ENCODE measurements around the gene SUFU.

The SUFU gene

DNA sequence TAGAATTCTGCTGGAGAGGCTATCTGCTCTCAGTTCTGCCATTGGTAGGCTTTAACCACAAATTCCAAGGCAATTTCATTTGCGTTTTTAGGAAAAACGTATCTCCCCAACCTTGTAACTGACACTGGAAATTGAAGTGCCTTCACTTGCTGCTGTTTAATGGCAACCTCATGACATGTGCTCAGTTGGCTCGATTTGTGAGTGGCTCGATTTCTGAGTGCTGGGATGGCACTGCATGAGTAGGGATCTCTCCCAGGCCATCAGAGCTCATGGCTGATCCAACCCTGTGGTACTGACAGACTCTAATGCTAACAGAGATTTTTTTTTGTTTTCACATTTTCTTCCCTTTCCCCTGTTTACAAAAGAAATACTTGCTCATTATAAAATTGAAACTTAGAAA, 56.0 kb downstream of the SUFU start:
- TF ChIP-seq, protein P1, sequence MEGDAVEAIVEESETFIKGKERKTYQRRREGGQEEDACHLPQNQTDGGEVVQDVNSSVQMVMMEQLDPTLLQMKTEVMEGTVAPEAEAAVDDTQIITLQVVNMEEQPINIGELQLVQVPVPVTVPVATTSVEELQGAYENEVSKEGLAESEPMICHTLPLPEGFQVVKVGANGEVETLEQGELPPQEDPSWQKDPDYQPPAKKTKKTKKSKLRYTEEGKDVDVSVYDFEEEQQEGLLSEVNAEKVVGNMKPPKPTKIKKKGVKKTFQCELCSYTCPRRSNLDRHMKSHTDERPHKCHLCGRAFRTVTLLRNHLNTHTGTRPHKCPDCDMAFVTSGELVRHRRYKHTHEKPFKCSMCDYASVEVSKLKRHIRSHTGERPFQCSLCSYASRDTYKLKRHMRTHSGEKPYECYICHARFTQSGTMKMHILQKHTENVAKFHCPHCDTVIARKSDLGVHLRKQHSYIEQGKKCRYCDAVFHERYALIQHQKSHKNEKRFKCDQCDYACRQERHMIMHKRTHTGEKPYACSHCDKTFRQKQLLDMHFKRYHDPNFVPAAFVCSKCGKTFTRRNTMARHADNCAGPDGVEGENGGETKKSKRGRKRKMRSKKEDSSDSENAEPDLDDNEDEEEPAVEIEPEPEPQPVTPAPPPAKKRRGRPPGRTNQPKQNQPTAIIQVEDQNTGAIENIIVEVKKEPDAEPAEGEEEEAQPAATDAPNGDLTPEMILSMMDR (IDR thresholded peaks at IDR 0.05; ENCODE audit: insufficient read depth, low read depth, low read length, missing control alignments) = no peak

DNA sequence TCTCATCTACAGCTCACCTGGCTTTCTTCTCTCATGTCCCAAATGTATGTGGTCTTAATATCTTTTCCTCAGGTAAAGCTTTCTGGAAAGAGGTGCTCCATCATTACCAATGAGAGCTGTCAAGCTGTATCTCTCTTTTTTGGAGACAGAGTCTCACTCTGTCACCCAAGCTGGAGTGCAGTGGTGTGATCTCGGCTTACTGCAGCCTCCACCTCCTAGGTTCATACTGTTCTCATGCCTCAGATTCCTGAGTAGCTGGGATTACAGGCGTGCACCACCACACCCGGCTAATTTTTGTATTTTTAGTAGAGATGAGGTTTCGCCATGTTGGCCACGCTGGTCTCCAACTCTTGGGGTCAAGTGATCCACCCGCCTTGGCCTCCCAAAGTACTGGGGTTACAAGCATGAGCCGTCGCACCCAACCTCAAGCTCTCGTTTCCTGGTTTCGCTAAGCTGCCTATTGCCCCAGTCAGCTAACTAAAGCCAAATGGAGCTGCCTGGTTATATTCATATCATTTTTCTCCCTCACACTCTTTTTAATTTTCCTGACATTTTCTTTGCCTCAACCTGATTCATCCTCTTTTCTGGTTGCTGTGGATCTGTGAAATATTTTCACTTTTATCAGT, 60.5 kb downstream of the SUFU start:
- TF ChIP-seq, protein P1 (IDR thresholded peaks at IDR 0.05; ENCODE audit: insufficient read depth, low read depth, low read length, missing control alignments) = no peak
- DNase-seq (ENCODE audit: low read depth) = peak; percentile 76
- H3K4me3 ChIP-seq (ENCODE audit: low read depth, low read length) = no peak overlapping the region

More for the DNA sequence above, 56.0 kb downstream of the SUFU start:
- H3K4me3 ChIP-seq (ENCODE audit: low read depth, low read length) = no peak overlapping the region
- no peak for DNase-seq (ENCODE audit: low read depth)

DNA sequence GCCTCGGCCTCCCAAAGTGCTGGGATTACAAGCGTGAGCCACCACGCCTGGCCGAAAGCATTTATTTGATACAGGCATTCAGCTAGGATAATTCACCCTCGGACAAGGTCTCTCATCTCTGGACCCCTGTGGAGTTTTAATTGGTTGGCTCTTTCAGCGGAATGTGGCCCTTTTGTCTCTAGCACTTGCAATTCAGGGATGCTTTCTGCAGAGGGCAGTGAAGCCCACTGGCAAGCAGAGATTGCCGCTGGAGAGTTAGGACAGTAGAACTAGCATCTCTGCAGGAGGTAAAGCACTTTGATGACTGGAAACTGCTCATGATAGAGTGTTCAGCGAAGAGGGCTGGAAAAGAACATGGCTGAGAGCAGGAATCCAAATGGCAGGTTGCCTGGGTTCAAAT, 62.0 kb downstream of the SUFU start:
- H3K4me3 ChIP-seq (ENCODE audit: low read depth, low read length) = no peak overlapping the region
- DNase-seq (ENCODE audit: low read depth) = no peak
- TF ChIP-seq, protein P1 (IDR thresholded peaks at IDR 0.05; ENCODE audit: insufficient read depth, low read depth, low read length, missing control alignments) = no peak

DNA sequence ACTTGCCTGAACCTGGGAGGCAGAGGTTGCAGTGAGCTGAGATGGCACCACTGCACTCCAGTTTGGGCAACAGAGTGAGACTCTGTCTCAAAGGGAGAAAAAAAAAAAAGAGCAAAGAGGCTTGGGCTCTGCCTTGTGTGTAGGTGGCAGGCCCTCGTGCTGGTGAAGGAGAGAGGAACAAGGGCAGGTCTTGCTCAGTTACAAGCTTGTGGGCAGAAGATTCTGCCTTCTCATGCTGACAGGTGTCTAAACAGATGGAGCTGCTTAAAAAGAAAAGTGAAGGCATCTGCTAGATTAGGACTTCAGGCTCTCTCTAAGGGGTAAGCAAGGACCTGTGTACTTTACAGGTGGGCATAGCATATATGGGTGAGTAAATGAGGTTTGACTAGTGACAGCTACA, 75.0 kb downstream of the SUFU start:
- H3K4me3 ChIP-seq (ENCODE audit: low read depth, low read length) = no peak overlapping the region
- TF ChIP-seq, protein P1 (IDR thresholded peaks at IDR 0.05; ENCODE audit: insufficient read depth, low read depth, low read length, missing control alignments) = no peak
- no peak for DNase-seq (ENCODE audit: low read depth)

DNA sequence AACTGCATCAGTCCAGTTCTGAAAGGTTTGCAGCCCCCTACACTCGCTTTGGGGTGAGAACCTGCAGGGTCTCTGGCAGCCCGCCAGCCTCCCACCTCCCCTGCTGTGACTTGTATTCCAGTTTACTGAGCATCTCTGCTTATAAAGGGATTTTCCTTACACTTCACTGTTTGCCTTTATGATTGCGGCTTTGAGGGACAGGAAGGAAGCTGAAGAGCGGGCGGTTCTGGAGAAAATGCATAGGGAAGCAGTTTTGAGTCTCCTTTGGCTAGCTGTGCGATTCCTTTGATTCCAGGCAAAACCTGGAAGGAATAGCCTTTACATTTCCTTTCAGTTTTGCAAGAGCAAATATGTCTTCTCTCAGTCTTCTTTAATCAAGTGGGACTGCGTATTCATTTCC, 75.6 kb downstream of the SUFU start:
- no peak for DNase-seq (ENCODE audit: low read depth)
- no peak overlapping the region for H3K4me3 ChIP-seq (ENCODE audit: low read depth, low read length)
- TF ChIP-seq, protein P1 (IDR thresholded peaks at IDR 0.05; ENCODE audit: insufficient read depth, low read depth, low read length, missing control alignments) = no peak

GRCh38 chr10:102580230-102580629, 76.5 kb downstream of the SUFU start:
- H3K4me3 ChIP-seq (ENCODE audit: low read depth, low read length) = no peak overlapping the region
- no peak for DNase-seq (ENCODE audit: low read depth)
- TF ChIP-seq, protein P1 (IDR thresholded peaks at IDR 0.05; ENCODE audit: insufficient read depth, low read depth, low read length, missing control alignments) = no peak

DNA sequence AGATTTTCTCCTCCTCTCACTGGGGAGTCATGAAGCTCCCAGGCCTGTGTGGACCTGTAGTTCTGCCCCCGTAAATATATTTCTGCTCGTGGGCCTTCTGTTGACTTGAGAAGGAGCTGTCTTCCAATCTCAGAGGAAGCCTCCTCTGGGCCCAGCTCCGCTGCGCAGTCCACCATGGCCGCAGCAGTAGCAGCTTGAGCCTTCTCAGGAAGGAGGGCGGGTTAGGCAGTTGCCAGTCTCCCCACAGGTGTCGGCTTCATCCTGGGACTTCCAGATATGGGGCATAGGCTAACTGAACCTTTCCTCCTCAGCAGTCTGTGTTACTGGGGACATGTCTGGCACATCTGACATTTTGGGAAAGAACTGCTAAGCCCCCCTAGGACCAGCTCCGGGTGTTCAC, 77.6 kb downstream of the SUFU start:
- H3K4me3 ChIP-seq (ENCODE audit: low read depth, low read length) = no peak overlapping the region
- no peak for DNase-seq (ENCODE audit: low read depth)
- TF ChIP-seq, protein P1 (IDR thresholded peaks at IDR 0.05; ENCODE audit: insufficient read depth, low read depth, low read length, missing control alignments) = no peak
